CD4-positive, alpha-beta T cell (primary cell): ENCODE results near the gene FIZ1. TPM values are rescaled to one million over a fixed set of nuclear protein-coding genes. Genes with fewer than 3 reads are reported as not detected.

ENCODE experiments used
- ATAC-seq: fragments of 200-7000 bp; cut with Tn5 transposase; one replicate; pipeline ENCODE4 v1.10.0; 2022; ENCODE audit warnings: mild to moderate bottlenecking; ENCODE audit not compliant: poor library complexity
- CTCF ChIA-PET: fragments of 350-600 bp; sonication (Branson Sonifier 250); formaldehyde crosslinking; loops from one replicate; lab custom pipeline; 2021; ENCODE audit warnings: antibody characterized with exemption, inconsistent platforms; lab: Charles Lee
- POLR2A ChIA-PET: fragments of 350-600 bp; sonication (Branson Sonifier 250); formaldehyde crosslinking; loops from one replicate; lab custom pipeline; 2021; ENCODE audit warnings: antibody characterized with exemption, inconsistent platforms; lab: Charles Lee
- DNase-seq, 14 experiments: peaks; one replicate each; pipeline ENCODE4 v3.0.0-alpha.2; 2013 to 2020; ENCODE audit warnings: mixed read lengths in 2 of 14
- H3K27ac ChIP-seq, 2 donors: one replicate each; pipeline versions ENCODE4 v1.5.1 to v1.7.0; 2013; ENCODE audit warnings: low read length in 2 of 2, low read depth in 1 of 2, mild to moderate bottlenecking in 1 of 2
- H3K27me3 ChIP-seq, 2 experiments: 1 replicate in 1 of 2; 2 replicates in 1 of 2; pipeline versions ENCODE4 v1.6.1 to v1.7.0; 2013; ENCODE audit warnings: low read length in 2 of 2, control low read depth in 1 of 2, mild to moderate bottlenecking in 1 of 2, moderate library complexity in 1 of 2; ENCODE audit not compliant: insufficient read depth in 2 of 2, control insufficient read depth in 1 of 2
- H3K36me3 ChIP-seq: one replicate; pipeline ENCODE4 v1.6.1; 2013; ENCODE audit warnings: low read length, control low read depth; ENCODE audit not compliant: insufficient read depth
- H3K4me1 ChIP-seq: one replicate; pipeline ENCODE4 v1.6.1; 2013; ENCODE audit warnings: low read length, control low read depth; ENCODE audit not compliant: insufficient read depth
- H3K4me3 ChIP-seq: one replicate; pipeline ENCODE4 v1.5.1; 2013; ENCODE audit warnings: mild to moderate bottlenecking, low read length, moderate library complexity
- H3K9me3 ChIP-seq, 2 experiments: 1 replicate in 1 of 2; 2 replicates in 1 of 2; pipeline versions ENCODE4 v1.6.1 to v1.7.0; 2013; ENCODE audit warnings: low read length in 2 of 2, mild to moderate bottlenecking in 2 of 2, control low read depth in 1 of 2, moderate library complexity in 1 of 2; ENCODE audit not compliant: control insufficient read depth in 1 of 2, insufficient read depth in 1 of 2
- H3K27ac Mint-ChIP-seq: one replicate; pipeline ENCODE4 v1.8.0; 2020; ENCODE audit warnings: mixed read lengths
- H3K27me3 Mint-ChIP-seq: one replicate; pipeline ENCODE4 v1.8.0; 2021; ENCODE audit warnings: mixed read lengths
- H3K36me3 Mint-ChIP-seq: one replicate; pipeline ENCODE4 v1.8.0; 2021; ENCODE audit warnings: low read depth, mixed read lengths
- H3K4me1 Mint-ChIP-seq: one replicate; pipeline ENCODE4 v1.8.0; 2021; ENCODE audit warnings: low read depth, mixed read lengths
- H3K4me3 Mint-ChIP-seq: one replicate; pipeline ENCODE4 v1.8.0; 2020; ENCODE audit warnings: mild to moderate bottlenecking, mixed read lengths
- H3K9me3 Mint-ChIP-seq: one replicate; pipeline ENCODE4 v1.8.0; 2020; ENCODE audit warnings: mixed read lengths
- CTCF ChIP-seq: fragments of 200-600 bp; IDR thresholded peaks from one replicate; pipeline ENCODE4 v1.8.0; 2022; ENCODE audit warnings: antibody characterized with exemption, mild to moderate bottlenecking
- intact Hi-C, 2 experiments: fragments of 100-400 bp; cut with DNase I in 1 of 2; cut with micrococcal nuclease in 1 of 2; formaldehyde crosslinking; loops; one replicate each; pipeline versions ENCODE4 v1.15.1 to v1.9.0; 2023 to 2025; cut with DNase I, micrococcal nuclease
- total RNA-seq, 174 experiments: library from RNA in 2 of 174; stranded (reverse) in 2 of 174; gene quantifications; one replicate each; pipeline ENCODE4 v1.2.3 and lab custom pipeline; 2021 to 2026

FIZ1 gene
- total RNA-seq, 2 experiments from 2014 or later: 5.5 to 7.3 TPM

- Histone ChIP-seq H3K36me3 (no peaks in the 10 kb centered on the region), H3K9me3 (peaks cover 0 to 10% of the 10 kb centered on the region in 2 experiments), H3K4me3 (no peak overlapping the region), H3K27me3 (peaks cover 11 to 12% of the 10 kb centered on the region in 2 experiments), H3K4me1 (no peaks in the 10 kb centered on the region), H3K27ac (no peak overlapping the region)
- Mint-ChIP-seq H3K9me3 (no peaks in the 10 kb centered on the region), H3K27me3 (peaks cover 32% of the 10 kb centered on the region), H3K4me3 (no peak overlapping the region), H3K27ac (no peak overlapping the region), H3K36me3 (no peaks in the 10 kb centered on the region), H3K4me1 (no peaks in the 10 kb centered on the region)
- ChIA-PET CTCF (interaction anchor here (0.5 kb wide), 1 partner anchor 504 kb away, joined by 3 read pairs; no protein-coding TSS in a partner anchor), POLR2A (no interaction called here)
- DNase-seq: no peak
- intact Hi-C loops: no loop called here
- no peak for TF ChIP-seq CTCF
- ATAC-seq: no peak
Observed at GRCh38 chr19:55546011-55546410, 53.3 kb downstream of the FIZ1 start.

- DNase-seq (no peak), ATAC-seq (no peak)
- H3K4me1 ChIP-seq: no peaks in the 10 kb centered on the region
- H3K27ac Mint-ChIP-seq: no peak within 1 kb of the TSS
- no peak within 1 kb of the TSS for H3K4me3 ChIP-seq
- peaks cover 0 to 10% of the 10 kb centered on the region in 2 experiments for H3K9me3 ChIP-seq
- peaks cover 32% of the 10 kb centered on the region for H3K27me3 Mint-ChIP-seq
- H3K36me3 Mint-ChIP-seq: no peaks in the 10 kb centered on the region
- ChIA-PET POLR2A (no interaction called here), CTCF (interaction anchor here (0.5 kb wide), 1 partner anchor 503 kb away, joined by 3 read pairs; no protein-coding TSS in a partner anchor)
- peaks cover 11 to 12% of the 10 kb centered on the region in 2 experiments for H3K27me3 ChIP-seq
- no peaks in the 10 kb centered on the region for H3K36me3 ChIP-seq
- H3K9me3 Mint-ChIP-seq: no peaks in the 10 kb centered on the region
- no peak for TF ChIP-seq CTCF
- intact Hi-C loops: no loop called here
- no peaks in the 10 kb centered on the region for H3K4me1 Mint-ChIP-seq
- H3K27ac ChIP-seq: no peak within 1 kb of the TSS
- no peak within 1 kb of the TSS for H3K4me3 Mint-ChIP-seq
Observed at GRCh38 chr19:55545443-55545842, 53.9 kb downstream of the FIZ1 start, which contains the start of gene SBK3. SBK3 (minus strand) TSS chr19:55545543; CDS start chr19:55545543, 0 bp downstream.

GRCh38 chr19:55544776-55545439 lies 54.4 kb downstream of the FIZ1 start:
- TF ChIP-seq CTCF: no peak
- no peak for ATAC-seq
- intact Hi-C loops: no loop called here
- no peaks in the 10 kb centered on the region for H3K36me3 Mint-ChIP-seq
- no peaks in the 10 kb centered on the region for H3K4me1 Mint-ChIP-seq
- POLR2A ChIA-PET: no interaction called here
- CTCF ChIA-PET: no interaction called here
- Histone ChIP-seq H3K4me1 (no peaks in the 10 kb centered on the region), H3K36me3 (no peaks in the 10 kb centered on the region), H3K9me3 (peaks cover 0 to 10% of the 10 kb centered on the region in 2 experiments), H3K27ac (no peak overlapping the region), H3K4me3 (no peak overlapping the region), H3K27me3 (peaks cover 11 to 12% of the 10 kb centered on the region in 2 experiments)
- H3K9me3 Mint-ChIP-seq: no peaks in the 10 kb centered on the region
- no peak overlapping the region for H3K4me3 Mint-ChIP-seq
- peaks cover 27% of the 10 kb centered on the region for H3K27me3 Mint-ChIP-seq
- DNase-seq: no peak
- H3K27ac Mint-ChIP-seq: no peak overlapping the region
